ENCODE data around the gene CDKAL1.

CDKAL1 gene

GRCh38 chr6:21204951-21205350, 670.7 kb downstream of the CDKAL1 start:
- no peak overlapping the region for H2AFZ ChIP-seq (ENCODE audit: low read depth)
- no peak overlapping the region for H3K4me3 ChIP-seq (IDR thresholded peaks at IDR 0.05; ENCODE audit: insufficient read depth, low read depth, low read length)
- no peaks in the 10 kb centered on the region for H3K79me2 ChIP-seq (ENCODE audit: insufficient read depth, low read depth)
- no peaks in the 10 kb centered on the region for H3K36me3 ChIP-seq (ENCODE audit: insufficient read depth)
- H3K27me3 ChIP-seq (ENCODE audit: insufficient read depth, low read depth): no peaks in the 10 kb centered on the region
- no peak overlapping the region for H3K4me2 ChIP-seq
- no peak for TF ChIP-seq CTCF (conservative IDR thresholded peaks at IDR 0.05; ENCODE audit: low read depth, low read length)
- no peak overlapping the region for H3K9ac ChIP-seq
- H3K4me1 ChIP-seq (ENCODE audit: low read depth, poor library complexity, severe bottlenecking): no peaks in the 10 kb centered on the region
- no peaks in the 10 kb centered on the region for H4K20me1 ChIP-seq (ENCODE audit: insufficient read depth)
- no peak overlapping the region for H3K27ac ChIP-seq

- Histone ChIP-seq H3K4me2 (no peak overlapping the region), H3K79me2 (ENCODE audit: insufficient read depth, low read depth) (no peaks in the 10 kb centered on the region), H3K4me3 (IDR thresholded peaks at IDR 0.05; ENCODE audit: insufficient read depth, low read depth, low read length) (no peak overlapping the region), H4K20me1 (ENCODE audit: insufficient read depth) (no peaks in the 10 kb centered on the region), H3K27me3 (ENCODE audit: insufficient read depth, low read depth) (no peaks in the 10 kb centered on the region), H3K9ac (no peak overlapping the region), H3K27ac (no peak overlapping the region), H3K36me3 (ENCODE audit: insufficient read depth) (no peaks in the 10 kb centered on the region), H3K4me1 (ENCODE audit: low read depth, poor library complexity, severe bottlenecking) (no peaks in the 10 kb centered on the region), H2AFZ (ENCODE audit: low read depth) (no peak overlapping the region)
- TF ChIP-seq CTCF (conservative IDR thresholded peaks at IDR 0.05; ENCODE audit: low read depth, low read length): no peak
Measured at GRCh38 chr6:21208081-21208795, 674.0 kb downstream of the CDKAL1 start.

- Histone ChIP-seq H3K27ac (no peak overlapping the region), H4K20me1 (ENCODE audit: insufficient read depth) (no peaks in the 10 kb centered on the region), H3K4me3 (IDR thresholded peaks at IDR 0.05; ENCODE audit: insufficient read depth, low read depth, low read length) (no peak overlapping the region), H3K9ac (no peak overlapping the region), H3K79me2 (ENCODE audit: insufficient read depth, low read depth) (no peaks in the 10 kb centered on the region), H3K27me3 (ENCODE audit: insufficient read depth, low read depth) (no peaks in the 10 kb centered on the region), H3K4me2 (no peak overlapping the region), H2AFZ (ENCODE audit: low read depth) (no peak overlapping the region), H3K4me1 (ENCODE audit: low read depth, poor library complexity, severe bottlenecking) (no peaks in the 10 kb centered on the region), H3K36me3 (ENCODE audit: insufficient read depth) (no peaks in the 10 kb centered on the region)
- TF ChIP-seq CTCF (conservative IDR thresholded peaks at IDR 0.05; ENCODE audit: low read depth, low read length): no peak
Measured at GRCh38 chr6:21208796-21209186, 674.5 kb downstream of the CDKAL1 start.

- Histone ChIP-seq H3K27me3 (ENCODE audit: insufficient read depth, low read depth) (no peaks in the 10 kb centered on the region), H3K36me3 (ENCODE audit: insufficient read depth) (no peaks in the 10 kb centered on the region), H3K9ac (no peak overlapping the region), H3K4me3 (IDR thresholded peaks at IDR 0.05; ENCODE audit: insufficient read depth, low read depth, low read length) (no peak overlapping the region), H3K4me2 (no peak overlapping the region), H2AFZ (ENCODE audit: low read depth) (no peak overlapping the region), H3K27ac (no peak overlapping the region), H3K79me2 (ENCODE audit: insufficient read depth, low read depth) (no peaks in the 10 kb centered on the region), H4K20me1 (ENCODE audit: insufficient read depth) (no peaks in the 10 kb centered on the region), H3K4me1 (ENCODE audit: low read depth, poor library complexity, severe bottlenecking) (no peaks in the 10 kb centered on the region)
- no peak for TF ChIP-seq CTCF (conservative IDR thresholded peaks at IDR 0.05; ENCODE audit: low read depth, low read length)
Measured at GRCh38 chr6:21213492-21213891, 679.2 kb downstream of the CDKAL1 start.
